NT2/D1 (cell line): ENCODE measurements around the gene BST2.

Experiments
- DNase-seq: peaks from one replicate; pipeline ENCODE4 v3.0.0-alpha.2; 2011; ENCODE audit warnings: low read depth, low spot score
- H3K27me3 ChIP-seq: 2 replicates; pipeline ENCODE4 v1.6.0; 2011; ENCODE audit warnings: mild to moderate bottlenecking; ENCODE audit not compliant: insufficient read length, insufficient read depth
- H3K36me3 ChIP-seq: 2 replicates; pipeline ENCODE4 v1.6.1; 2011; ENCODE audit warnings: mild to moderate bottlenecking, low read length, mixed read lengths; ENCODE audit not compliant: insufficient read depth, insufficient read length
- H3K4me1 ChIP-seq: 2 replicates; pipeline ENCODE4 v1.5.1; 2011; ENCODE audit not compliant: insufficient read depth, insufficient read length
- H3K4me3 ChIP-seq: 2 replicates; pipeline ENCODE4 v1.5.1; 2011; ENCODE audit warnings: low read depth; ENCODE audit not compliant: insufficient read length
- H3K9ac ChIP-seq: 2 replicates; pipeline ENCODE4 v1.6.0; 2011; ENCODE audit warnings: low read depth; ENCODE audit not compliant: insufficient read length
- H3K9me3 ChIP-seq: 2 replicates; pipeline ENCODE4 v1.5.1; 2011; ENCODE audit warnings: mild to moderate bottlenecking, low read length; ENCODE audit not compliant: insufficient read depth
- SUZ12 ChIP-seq: IDR thresholded peaks from 2 replicates; pipeline ENCODE4 v1.6.1; 2011; ENCODE audit not compliant: insufficient read length, insufficient read depth; ENCODE audit errors: extremely low read depth
- YY1 ChIP-seq: IDR thresholded peaks from 2 replicates; pipeline ENCODE4 v1.6.1; 2011; ENCODE audit not compliant: insufficient read length, insufficient read depth
- ZNF274 ChIP-seq: IDR thresholded peaks from 2 replicates; pipeline ENCODE4 v1.6.1; 2011; ENCODE audit warnings: mild to moderate bottlenecking, low read depth, low read length

The BST2 gene

GRCh38 chr19:17404621-17405249, 695 bp downstream of the BST2 start:
- TF ChIP-seq YY1: no peak

GRCh38 chr19:17404015-17404414, 1.4 kb downstream of the BST2 start:
- Histone ChIP-seq H3K9ac (peak overlapping the region; percentile 90), H3K36me3 (peaks cover 29% of the 10 kb centered on the region), H3K4me1 (peaks cover 9% of the 10 kb centered on the region), H3K27me3 (no peaks in the 10 kb centered on the region), H3K9me3 (no peaks in the 10 kb centered on the region), H3K4me3 (peak overlapping the region; percentile 78)
- TF ChIP-seq ZNF274 (no peak), SUZ12 (no peak), YY1 (no peak)
- DNase-seq: no peak

More at GRCh38 chr19:17404621-17405249, 695 bp downstream of the BST2 start:
- peaks cover 9% of the 10 kb centered on the region for H3K4me1 ChIP-seq
- H3K27me3 ChIP-seq: no peaks in the 10 kb centered on the region
- DNase-seq: no peak
- peak overlapping the region; percentile 90 for H3K9ac ChIP-seq
- peak overlapping the region; percentile 78 for H3K4me3 ChIP-seq
- H3K36me3 ChIP-seq: peaks cover 27% of the 10 kb centered on the region
- no peaks in the 10 kb centered on the region for H3K9me3 ChIP-seq

- Histone ChIP-seq H3K27me3 (no peaks in the 10 kb centered on the region), H3K9ac (peak overlapping the region; percentile 90), H3K36me3 (peaks cover 37% of the 10 kb centered on the region), H3K4me1 (peaks cover 9% of the 10 kb centered on the region), H3K4me3 (peak overlapping the region; percentile 78), H3K9me3 (no peaks in the 10 kb centered on the region)
- peak; percentile 72 for DNase-seq
- TF ChIP-seq YY1: no peak
- TF ChIP-seq ZNF274: no peak
- no peak for TF ChIP-seq SUZ12
Observed at GRCh38 chr19:17402982-17403855, 2.2 kb downstream of the BST2 start.

- H3K9ac ChIP-seq: no peak overlapping the region
- no peak overlapping the region for H3K4me3 ChIP-seq
- H3K27me3 ChIP-seq: no peaks in the 10 kb centered on the region
- H3K36me3 ChIP-seq: peaks cover 49% of the 10 kb centered on the region
- H3K4me1 ChIP-seq: peaks cover 9% of the 10 kb centered on the region
- TF ChIP-seq SUZ12: no peak
- no peak for TF ChIP-seq YY1
- TF ChIP-seq ZNF274: no peak
- H3K9me3 ChIP-seq: no peaks in the 10 kb centered on the region
- DNase-seq: no peak
Observed at GRCh38 chr19:17401628-17402027, 3.8 kb downstream of the BST2 start.

- Histone ChIP-seq H3K9me3 (no peaks in the 10 kb centered on the region), H3K27me3 (no peaks in the 10 kb centered on the region), H3K36me3 (peaks cover 54% of the 10 kb centered on the region), H3K4me1 (peaks cover 9% of the 10 kb centered on the region), H3K4me3 (no peak overlapping the region), H3K9ac (no peak overlapping the region)
- no peak for DNase-seq
- TF ChIP-seq SUZ12 (no peak), ZNF274 (no peak), YY1 (no peak)
Observed at GRCh38 chr19:17398902-17399527, 6.4 kb downstream of the BST2 start.

- DNase-seq: peak; percentile 66
- Histone ChIP-seq H3K4me1 (peaks cover 7% of the 10 kb centered on the region), H3K27me3 (peaks cover 2% of the 10 kb centered on the region), H3K9ac (no peak overlapping the region), H3K4me3 (no peak overlapping the region), H3K9me3 (no peaks in the 10 kb centered on the region), H3K36me3 (peaks cover 36% of the 10 kb centered on the region)
- no peak for TF ChIP-seq YY1
- no peak for TF ChIP-seq ZNF274
Observed at GRCh38 chr19:17394891-17395415, 10.5 kb downstream of the BST2 start.

- H3K36me3 ChIP-seq: peaks cover 31% of the 10 kb centered on the region
- TF ChIP-seq SUZ12 (no peak), YY1 (no peak), ZNF274 (no peak)
- H3K9me3 ChIP-seq: peaks cover 7% of the 10 kb centered on the region; the same call in 1 of the 2 replicates
- no peak within 1 kb of the TSS for H3K9ac ChIP-seq
- no peak for DNase-seq
- peaks cover 7% of the 10 kb centered on the region for H3K4me1 ChIP-seq
- H3K27me3 ChIP-seq: peaks cover 11% of the 10 kb centered on the region
- no peak within 1 kb of the TSS for H3K4me3 ChIP-seq
Observed at GRCh38 chr19:17393914-17394313, 11.5 kb downstream of the BST2 start, which contains the start of gene CCDC194. Gene CCDC194 (minus strand): TSS chr19:17394196. CDS start chr19:17394158, 38 bp downstream.
